Brain microvascular endothelial cell (primary cell): Measurements from ENCODE around the gene NPFFR1.
A peak's percentile ranks its signal among the peaks of the same experiment; 100 is the strongest.

Experiments
- DNase-seq: peaks from one replicate; pipeline ENCODE4 v3.0.0-alpha.2; 2020
- H3K27ac ChIP-seq: fragments of 250-450 bp; sonication (Bioruptor Pico); 2 replicates; pipeline ENCODE4 v1.5.1; 2020; ENCODE audit warnings: mild to moderate bottlenecking, moderate library complexity
- H3K27me3 ChIP-seq: fragments of 250-450 bp; sonication (Bioruptor Pico); replicated peaks from 2 replicates; pipeline ENCODE4 v1.5.1; 2020; ENCODE audit warnings: mild to moderate bottlenecking
- H3K36me3 ChIP-seq: fragments of 250-450 bp; sonication (Bioruptor Pico); replicated peaks from 2 replicates; pipeline ENCODE4 v1.5.1; 2020; ENCODE audit warnings: mild to moderate bottlenecking
- H3K4me3 ChIP-seq: 2 replicates; pipeline ENCODE4 v1.5.1; 2011; ENCODE audit warnings: low read depth, mild to moderate bottlenecking, control low read depth, low read length, moderate library complexity
- in situ Hi-C: cut with HindIII; loops from 2 replicates; pipeline ENCODE4 v1.10.0; 2017; ENCODE audit warnings: low sequenced_read_pairs, low pct_ligation_motif_present
- TF ChIP-seq, protein P1 (sequence below): IDR thresholded peaks from 2 replicates; pipeline ENCODE4 v1.5.1; 2011; ENCODE audit warnings: low read depth, mild to moderate bottlenecking, moderate library complexity, low read length, control low read depth, inconsistent platforms; ENCODE audit errors: missing control alignments

The NPFFR1 gene

DNA sequence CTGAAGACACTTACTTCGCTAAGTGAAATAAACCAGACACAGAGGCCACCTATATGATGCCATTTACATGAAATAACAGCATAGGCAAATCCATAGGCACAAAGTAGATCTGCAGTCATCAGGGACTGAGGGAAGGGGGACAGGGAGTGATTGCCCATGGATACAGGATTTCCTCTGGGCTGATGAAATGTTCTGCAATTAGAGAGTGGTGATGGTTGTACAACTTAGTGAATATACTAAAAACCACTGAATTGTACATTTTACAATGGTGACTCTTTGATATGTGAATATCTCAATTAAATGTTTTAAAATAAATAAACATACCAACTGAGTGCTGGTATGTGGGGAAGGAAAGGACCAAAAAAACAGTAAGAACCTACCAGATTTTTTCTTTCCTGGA, 70.9 kb downstream of the NPFFR1 start:
- DNase-seq, result no peak
- peaks cover 62% of the 10 kb centered on the region for H3K36me3 ChIP-seq
- H3K27me3 ChIP-seq, result no peaks in the 10 kb centered on the region
- no peak overlapping the region for H3K4me3 ChIP-seq
- no peak overlapping the region for H3K27ac ChIP-seq
- TF ChIP-seq, protein P1, sequence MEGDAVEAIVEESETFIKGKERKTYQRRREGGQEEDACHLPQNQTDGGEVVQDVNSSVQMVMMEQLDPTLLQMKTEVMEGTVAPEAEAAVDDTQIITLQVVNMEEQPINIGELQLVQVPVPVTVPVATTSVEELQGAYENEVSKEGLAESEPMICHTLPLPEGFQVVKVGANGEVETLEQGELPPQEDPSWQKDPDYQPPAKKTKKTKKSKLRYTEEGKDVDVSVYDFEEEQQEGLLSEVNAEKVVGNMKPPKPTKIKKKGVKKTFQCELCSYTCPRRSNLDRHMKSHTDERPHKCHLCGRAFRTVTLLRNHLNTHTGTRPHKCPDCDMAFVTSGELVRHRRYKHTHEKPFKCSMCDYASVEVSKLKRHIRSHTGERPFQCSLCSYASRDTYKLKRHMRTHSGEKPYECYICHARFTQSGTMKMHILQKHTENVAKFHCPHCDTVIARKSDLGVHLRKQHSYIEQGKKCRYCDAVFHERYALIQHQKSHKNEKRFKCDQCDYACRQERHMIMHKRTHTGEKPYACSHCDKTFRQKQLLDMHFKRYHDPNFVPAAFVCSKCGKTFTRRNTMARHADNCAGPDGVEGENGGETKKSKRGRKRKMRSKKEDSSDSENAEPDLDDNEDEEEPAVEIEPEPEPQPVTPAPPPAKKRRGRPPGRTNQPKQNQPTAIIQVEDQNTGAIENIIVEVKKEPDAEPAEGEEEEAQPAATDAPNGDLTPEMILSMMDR, result no peak
- in situ Hi-C loops, result no loop called here

DNA sequence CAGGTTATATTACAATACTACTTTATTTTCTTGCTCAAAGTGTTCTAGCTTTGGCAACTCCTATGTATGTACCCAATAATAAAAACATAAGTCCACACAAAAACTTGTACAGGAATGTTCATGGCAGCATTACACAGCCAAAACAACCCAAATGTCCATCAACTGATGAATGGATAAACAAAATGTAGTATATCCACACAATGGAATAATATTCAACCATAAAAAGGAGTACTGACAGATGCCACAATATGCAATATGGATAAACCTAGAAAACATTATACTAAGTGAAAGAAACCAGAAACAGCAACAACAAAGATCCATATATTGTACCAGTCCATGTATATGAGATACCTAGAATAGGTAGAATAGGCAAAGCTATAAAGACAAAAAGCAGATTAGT, 71.5 kb downstream of the NPFFR1 start:
- in situ Hi-C loops, result no loop called here
- DNase-seq, result no peak
- Histone ChIP-seq H3K27ac (no peak overlapping the region), H3K27me3 (no peaks in the 10 kb centered on the region), H3K36me3 (peaks cover 63% of the 10 kb centered on the region), H3K4me3 (no peak overlapping the region)
- TF ChIP-seq, protein P1, result no peak

DNA sequence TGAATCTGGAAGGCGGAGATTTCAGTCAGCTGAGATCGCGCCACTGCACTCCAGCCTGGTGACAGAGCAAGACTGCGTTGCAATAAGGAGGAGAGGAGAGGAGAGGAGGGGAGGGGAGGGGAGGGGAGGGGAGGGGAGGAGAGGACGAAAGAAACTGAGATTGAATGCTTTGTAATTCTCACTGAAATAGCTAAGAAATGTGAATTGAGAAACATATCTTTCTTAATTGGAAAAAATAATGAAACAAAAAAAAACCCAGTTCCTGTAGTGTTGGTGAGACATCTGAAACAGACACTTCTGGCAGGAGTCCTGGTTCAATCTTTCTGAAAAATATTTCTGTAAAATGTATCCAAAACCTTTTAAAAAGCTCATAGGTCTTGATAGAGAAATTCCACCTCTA, 77.0 kb downstream of the NPFFR1 start:
- H3K4me3 ChIP-seq, result no peak overlapping the region
- peaks cover 77% of the 10 kb centered on the region for H3K36me3 ChIP-seq
- in situ Hi-C loops, result no loop called here
- H3K27me3 ChIP-seq, result no peaks in the 10 kb centered on the region
- DNase-seq, result no peak
- no peak overlapping the region for H3K27ac ChIP-seq
- TF ChIP-seq, protein P1, result no peak

DNA sequence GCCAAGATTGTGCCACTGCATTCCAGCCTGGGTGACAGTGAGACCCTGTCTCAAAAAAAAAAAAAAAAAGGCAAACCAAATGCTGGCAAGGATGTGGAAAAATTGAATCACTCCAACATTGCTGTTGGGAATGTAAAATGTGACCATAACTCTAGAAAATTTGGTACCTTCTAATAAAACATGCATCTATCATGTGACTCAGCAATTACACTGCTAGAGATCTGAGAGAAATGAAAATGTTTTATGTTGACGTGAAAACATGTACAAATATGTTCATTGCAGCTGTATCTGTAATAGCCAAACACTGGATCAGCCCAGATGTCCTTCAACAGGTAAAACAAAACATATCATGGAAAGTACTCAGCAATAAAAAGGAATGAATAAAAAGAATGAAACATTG, 82.7 kb downstream of the NPFFR1 start:
- TF ChIP-seq, protein P1, result no peak
- Histone ChIP-seq H3K27me3 (no peaks in the 10 kb centered on the region), H3K36me3 (peaks cover 54% of the 10 kb centered on the region), H3K27ac (no peak overlapping the region), H3K4me3 (no peak overlapping the region)
- DNase-seq, result no peak
- in situ Hi-C loops, result no loop called here

DNA sequence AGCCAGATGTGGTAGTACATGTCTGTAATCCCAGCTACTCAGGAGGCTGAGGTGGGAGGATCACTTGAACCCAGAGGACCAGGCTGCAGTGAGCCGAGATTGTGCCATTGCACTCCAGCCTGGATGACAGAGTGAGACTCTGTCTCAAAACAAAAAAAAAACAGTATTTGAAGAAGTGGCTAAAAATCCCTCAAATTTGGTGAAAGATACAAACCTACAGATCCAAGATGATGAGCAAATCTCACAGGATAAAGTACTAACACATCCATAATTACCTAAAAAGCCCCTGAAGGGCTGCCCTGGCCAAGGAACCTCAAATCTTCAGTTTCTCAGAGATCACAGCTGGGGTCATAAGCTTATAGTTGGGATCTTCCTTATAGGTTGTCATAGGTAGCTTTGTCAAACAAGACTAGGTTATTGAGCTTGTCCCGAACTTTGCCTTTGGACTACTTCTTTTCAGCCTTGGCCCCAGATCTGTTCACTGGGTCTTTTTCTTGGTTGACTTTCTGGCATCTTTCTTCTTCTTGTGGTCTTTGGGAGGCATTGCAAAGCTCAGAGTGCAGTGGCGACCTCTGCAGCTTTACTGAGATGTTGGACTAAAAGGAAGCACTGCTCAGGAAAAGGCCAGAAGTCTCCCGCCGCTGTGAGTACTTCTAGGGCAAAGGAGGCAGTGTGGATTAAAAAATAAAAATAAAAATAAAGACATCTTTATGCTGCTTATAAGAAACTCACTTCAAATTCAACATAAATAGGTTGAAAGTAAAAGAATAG, 84.9 kb downstream of the NPFFR1 start:
- peaks cover 38% of the 10 kb centered on the region for H3K36me3 ChIP-seq
- TF ChIP-seq, protein P1, result peak; percentile 9
- no peaks in the 10 kb centered on the region for H3K27me3 ChIP-seq
- no peak overlapping the region for H3K4me3 ChIP-seq
- no peak for DNase-seq
- H3K27ac ChIP-seq, result no peak overlapping the region
- in situ Hi-C loops, result no loop called here
